Measurements from ENCODE around the gene RALGAPA2.

RALGAPA2 gene

DNA sequence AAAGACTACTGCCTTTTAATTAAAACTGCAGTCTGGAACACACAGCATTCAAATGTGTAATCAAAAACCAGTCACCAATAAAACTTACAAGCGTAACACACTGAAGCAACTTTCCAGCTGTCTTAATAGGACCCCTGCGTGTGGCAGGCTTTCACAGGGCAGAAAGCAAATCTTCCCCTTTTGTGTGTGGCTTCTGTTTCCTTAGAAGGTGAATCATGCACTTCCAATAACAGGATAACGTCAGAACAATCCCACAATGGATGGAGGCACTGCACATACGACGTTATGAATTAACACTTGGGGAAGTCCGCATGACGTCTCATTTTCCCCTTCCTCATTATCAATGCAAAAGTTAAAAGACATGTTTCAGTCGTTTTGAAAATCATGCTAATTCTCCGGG, 299.7 kb downstream of the RALGAPA2 start:
- Histone ChIP-seq H3K4me3 (ENCODE audit: low read length) (peak overlapping the region; percentile 56), H3K27ac (ENCODE audit: low read length) (no peak overlapping the region), H3K4me1 (ENCODE audit: low read length) (peaks cover 17% of the 10 kb centered on the region), H4K20me1 (ENCODE audit: insufficient read depth, low read length) (no peaks in the 10 kb centered on the region), H2AFZ (ENCODE audit: low read depth, low read length) (peak overlapping the region; percentile 8; the same call in 1 of the 2 replicates), H3K9ac (ENCODE audit: low read length) (no peak overlapping the region), H3K27me3 (ENCODE audit: low read depth, low read length) (peaks cover 10% of the 10 kb centered on the region), H3K9me3 (ENCODE audit: insufficient read depth, low read length) (no peaks in the 10 kb centered on the region), H3K4me2 (ENCODE audit: low read length) (peak overlapping the region; percentile 73), H3K36me3 (replicated peaks; ENCODE audit: low read depth, low read length) (no peaks in the 10 kb centered on the region), H3K79me2 (ENCODE audit: low read length) (no peaks in the 10 kb centered on the region)
- TF ChIP-seq, protein P1, sequence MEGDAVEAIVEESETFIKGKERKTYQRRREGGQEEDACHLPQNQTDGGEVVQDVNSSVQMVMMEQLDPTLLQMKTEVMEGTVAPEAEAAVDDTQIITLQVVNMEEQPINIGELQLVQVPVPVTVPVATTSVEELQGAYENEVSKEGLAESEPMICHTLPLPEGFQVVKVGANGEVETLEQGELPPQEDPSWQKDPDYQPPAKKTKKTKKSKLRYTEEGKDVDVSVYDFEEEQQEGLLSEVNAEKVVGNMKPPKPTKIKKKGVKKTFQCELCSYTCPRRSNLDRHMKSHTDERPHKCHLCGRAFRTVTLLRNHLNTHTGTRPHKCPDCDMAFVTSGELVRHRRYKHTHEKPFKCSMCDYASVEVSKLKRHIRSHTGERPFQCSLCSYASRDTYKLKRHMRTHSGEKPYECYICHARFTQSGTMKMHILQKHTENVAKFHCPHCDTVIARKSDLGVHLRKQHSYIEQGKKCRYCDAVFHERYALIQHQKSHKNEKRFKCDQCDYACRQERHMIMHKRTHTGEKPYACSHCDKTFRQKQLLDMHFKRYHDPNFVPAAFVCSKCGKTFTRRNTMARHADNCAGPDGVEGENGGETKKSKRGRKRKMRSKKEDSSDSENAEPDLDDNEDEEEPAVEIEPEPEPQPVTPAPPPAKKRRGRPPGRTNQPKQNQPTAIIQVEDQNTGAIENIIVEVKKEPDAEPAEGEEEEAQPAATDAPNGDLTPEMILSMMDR (IDR thresholded peaks at IDR 0.05; ENCODE audit: low read depth, low read length), result no peak
- TF ChIP-seq EZH2phosphoT487 (IDR thresholded peaks at IDR 0.05; ENCODE audit: low read depth), result no peak

DNA sequence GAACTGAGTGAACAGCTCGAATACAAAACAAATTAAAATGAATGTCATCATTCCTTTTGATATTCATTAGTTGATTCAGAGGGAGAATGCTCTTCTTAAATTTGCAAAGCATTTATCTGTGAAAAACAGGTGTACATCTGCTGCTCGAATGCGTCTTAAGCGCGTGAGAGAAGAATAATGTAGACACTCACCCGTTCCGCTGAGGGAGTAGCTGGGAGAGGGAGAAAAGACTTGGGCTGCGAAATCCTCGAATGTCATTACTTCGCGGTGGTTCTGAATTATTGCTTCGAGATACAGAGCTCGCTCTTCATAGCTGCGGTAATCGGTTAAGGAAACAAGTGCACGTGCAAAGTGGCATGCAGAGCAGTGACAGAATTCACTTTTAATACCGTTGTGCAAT, 300.6 kb downstream of the RALGAPA2 start:
- Histone ChIP-seq H3K27ac (ENCODE audit: low read length) (no peak overlapping the region), H3K9ac (ENCODE audit: low read length) (no peak overlapping the region), H3K4me2 (ENCODE audit: low read length) (peak overlapping the region; percentile 73; the same call in 1 of the 2 replicates), H4K20me1 (ENCODE audit: insufficient read depth, low read length) (no peaks in the 10 kb centered on the region), H3K9me3 (ENCODE audit: insufficient read depth, low read length) (no peaks in the 10 kb centered on the region), H3K27me3 (ENCODE audit: low read depth, low read length) (peaks cover 15% of the 10 kb centered on the region), H3K4me3 (ENCODE audit: low read length) (no peak overlapping the region), H2AFZ (ENCODE audit: low read depth, low read length) (no peak overlapping the region), H3K4me1 (ENCODE audit: low read length) (peaks cover 17% of the 10 kb centered on the region), H3K36me3 (replicated peaks; ENCODE audit: low read depth, low read length) (no peaks in the 10 kb centered on the region), H3K79me2 (ENCODE audit: low read length) (no peaks in the 10 kb centered on the region)
- TF ChIP-seq EZH2phosphoT487 (IDR thresholded peaks at IDR 0.05; ENCODE audit: low read depth), result no peak
- TF ChIP-seq, protein P1 (IDR thresholded peaks at IDR 0.05; ENCODE audit: low read depth, low read length), result no peak

DNA sequence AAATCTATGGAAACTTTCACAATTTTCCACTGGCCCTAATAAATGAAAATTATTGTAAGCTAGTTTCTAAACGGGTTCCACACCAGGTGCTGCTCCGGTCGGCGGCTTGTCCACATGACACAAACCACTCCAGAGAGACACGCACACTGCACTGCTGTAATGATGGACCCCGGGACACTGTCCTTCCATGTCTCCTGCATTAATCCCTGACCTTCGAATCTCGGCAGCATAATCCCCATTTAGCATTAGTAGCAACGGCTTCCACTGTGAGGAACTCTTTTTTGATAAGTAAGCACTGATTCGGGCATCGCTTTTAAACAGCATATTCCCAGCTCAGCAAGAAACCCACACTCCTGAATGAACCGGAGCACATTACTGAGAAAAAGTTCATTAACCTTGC, 301.0 kb downstream of the RALGAPA2 start:
- Histone ChIP-seq H2AFZ (ENCODE audit: low read depth, low read length) (no peak overlapping the region), H3K4me3 (ENCODE audit: low read length) (no peak overlapping the region), H3K27ac (ENCODE audit: low read length) (no peak overlapping the region), H3K9me3 (ENCODE audit: insufficient read depth, low read length) (no peaks in the 10 kb centered on the region), H3K9ac (ENCODE audit: low read length) (no peak overlapping the region), H3K27me3 (ENCODE audit: low read depth, low read length) (peaks cover 15% of the 10 kb centered on the region), H3K4me1 (ENCODE audit: low read length) (peaks cover 17% of the 10 kb centered on the region), H3K36me3 (replicated peaks; ENCODE audit: low read depth, low read length) (no peaks in the 10 kb centered on the region), H4K20me1 (ENCODE audit: insufficient read depth, low read length) (no peaks in the 10 kb centered on the region), H3K79me2 (ENCODE audit: low read length) (no peaks in the 10 kb centered on the region), H3K4me2 (ENCODE audit: low read length) (no peak overlapping the region)
- no peak for TF ChIP-seq EZH2phosphoT487 (IDR thresholded peaks at IDR 0.05; ENCODE audit: low read depth)
- TF ChIP-seq, protein P1 (IDR thresholded peaks at IDR 0.05; ENCODE audit: low read depth, low read length), result no peak

DNA sequence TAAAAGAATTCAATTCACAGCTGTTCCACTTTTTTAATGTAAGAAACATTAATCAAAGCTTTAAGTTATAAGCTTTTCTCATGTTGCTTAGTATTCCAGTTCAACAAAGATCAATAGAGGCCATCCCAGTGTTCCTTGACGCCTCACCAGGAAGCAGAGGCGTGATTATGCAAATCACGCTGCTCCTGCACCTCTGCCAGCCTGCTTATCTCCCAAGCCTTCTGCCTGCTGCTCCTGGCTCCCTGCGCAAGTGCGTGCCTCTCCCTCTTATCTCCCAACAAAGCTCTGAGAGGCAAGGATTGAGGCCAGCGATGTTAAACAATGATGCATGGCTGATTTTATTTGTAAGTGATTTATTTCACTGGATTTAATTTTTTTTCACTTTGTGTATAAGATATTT, 301.8 kb downstream of the RALGAPA2 start:
- H3K4me2 ChIP-seq (ENCODE audit: low read length), result no peak overlapping the region
- no peaks in the 10 kb centered on the region for H3K9me3 ChIP-seq (ENCODE audit: insufficient read depth, low read length)
- H3K79me2 ChIP-seq (ENCODE audit: low read length), result no peaks in the 10 kb centered on the region
- no peak overlapping the region for H3K4me3 ChIP-seq (ENCODE audit: low read length)
- no peak overlapping the region for H3K9ac ChIP-seq (ENCODE audit: low read length)
- no peaks in the 10 kb centered on the region for H4K20me1 ChIP-seq (ENCODE audit: insufficient read depth, low read length)
- peaks cover 15% of the 10 kb centered on the region for H3K27me3 ChIP-seq (ENCODE audit: low read depth, low read length)
- H3K4me1 ChIP-seq (ENCODE audit: low read length), result peaks cover 17% of the 10 kb centered on the region
- H3K27ac ChIP-seq (ENCODE audit: low read length), result no peak overlapping the region
- TF ChIP-seq, protein P1 (IDR thresholded peaks at IDR 0.05; ENCODE audit: low read depth, low read length), result no peak
- TF ChIP-seq EZH2phosphoT487 (IDR thresholded peaks at IDR 0.05; ENCODE audit: low read depth), result no peak
- no peaks in the 10 kb centered on the region for H3K36me3 ChIP-seq (replicated peaks; ENCODE audit: low read depth, low read length)
- no peak overlapping the region for H2AFZ ChIP-seq (ENCODE audit: low read depth, low read length)

Data from OCI-LY3 (cell line).